Gastrocnemius medialis (tissue), 4 donors: ENCODE results near the gene SDCCAG8.

Source experiments
- CTCF ChIP-seq, 5 experiments: fragments of 450-650 bp in 3 of 5; fragments of 200-600 bp in 2 of 5; sonication (generic) in 2 of 5; IDR thresholded peaks in 4 of 5; conservative IDR thresholded peaks in 1 of 5; 1 replicate in 4 of 5; 2 replicates in 1 of 5; pipeline ENCODE4 v1.5.1; 2016 to 2019; ENCODE audit warnings: antibody characterized with exemption in 5 of 5, mild to moderate bottlenecking in 3 of 5, moderate library complexity in 3 of 5
- POLR2A ChIP-seq, 2 donors: fragments of 450-650 bp; IDR thresholded peaks; one replicate each; pipeline ENCODE4 v1.6.1; 2017; ENCODE audit warnings: antibody characterized with exemption in 2 of 2, mild to moderate bottlenecking in 2 of 2, moderate library complexity in 2 of 2

GRCh38 chr1:243293941-243294722, 38.3 kb downstream of the SDCCAG8 start:
- no peak for TF ChIP-seq CTCF (IDR thresholded peaks at IDR 0.05 in 4 of 5, conservative IDR thresholded peaks at IDR 0.05 in 1 of 5)
- no peak for TF ChIP-seq POLR2A (IDR thresholded peaks at IDR 0.05)
